Activated T-helper 1 cell treated with anti-CD3 and anti-CD28 coated beads, Interleukin-2, amount 50 U/mL, for 16 hours (primary cell): ENCODE results near the gene MARCHF3.
"Not testable (repeated sequence)": the region's sequence is repeated elsewhere in the genome, so short reads cannot be mapped to it uniquely, and the experiment has no call there.

Source experiments
- DNase-seq, 2 donors: peaks; one replicate each; pipeline ENCODE4 v3.0.0-alpha.2; 2020; ENCODE audit warnings: low read depth in 1 of 2, low spot score in 1 of 2

MARCHF3 gene

DNA sequence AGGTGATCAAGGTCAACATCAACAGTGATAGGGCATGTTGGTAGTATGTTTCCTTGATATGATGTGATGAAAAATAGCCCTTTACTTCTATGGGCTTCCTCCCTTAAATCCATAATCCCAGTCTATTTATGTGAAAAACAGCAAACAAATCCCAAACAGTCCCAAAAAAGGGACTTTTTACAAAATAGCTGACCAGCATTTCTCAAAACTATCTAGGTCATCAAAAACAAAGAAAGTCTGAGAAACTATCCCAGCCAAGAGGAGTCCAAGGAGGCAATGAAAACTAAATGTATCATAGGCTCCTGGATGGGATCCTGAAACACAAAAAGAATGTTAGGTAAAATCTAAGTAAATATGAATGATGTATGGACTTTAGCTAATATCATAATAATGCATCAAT, 71.2 kb downstream of the MARCHF3 start:
- DNase-seq: no peak

DNA sequence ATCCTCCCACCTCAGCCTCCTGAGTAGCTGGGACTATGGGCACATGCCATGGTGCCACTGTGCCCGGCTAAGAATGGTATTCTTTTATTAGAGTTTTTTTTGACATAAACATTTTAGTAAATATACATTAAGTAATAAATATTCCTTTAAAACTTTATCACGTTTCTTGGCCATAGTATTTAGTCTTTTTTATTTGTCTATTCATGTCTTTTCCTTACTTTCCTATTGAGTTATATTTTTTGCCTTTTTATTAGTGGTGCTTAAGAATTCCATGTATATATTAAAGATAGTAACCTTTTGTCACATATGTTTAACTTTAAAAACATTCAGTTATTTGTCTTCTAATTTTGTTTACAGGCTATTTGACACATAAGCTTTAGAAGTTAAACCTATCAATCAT, 73.4 kb downstream of the MARCHF3 start:
- DNase-seq: no peak

GRCh38 chr5:126954981-126955380, 75.4 kb downstream of the MARCHF3 start:
- DNase-seq: no peak

DNA sequence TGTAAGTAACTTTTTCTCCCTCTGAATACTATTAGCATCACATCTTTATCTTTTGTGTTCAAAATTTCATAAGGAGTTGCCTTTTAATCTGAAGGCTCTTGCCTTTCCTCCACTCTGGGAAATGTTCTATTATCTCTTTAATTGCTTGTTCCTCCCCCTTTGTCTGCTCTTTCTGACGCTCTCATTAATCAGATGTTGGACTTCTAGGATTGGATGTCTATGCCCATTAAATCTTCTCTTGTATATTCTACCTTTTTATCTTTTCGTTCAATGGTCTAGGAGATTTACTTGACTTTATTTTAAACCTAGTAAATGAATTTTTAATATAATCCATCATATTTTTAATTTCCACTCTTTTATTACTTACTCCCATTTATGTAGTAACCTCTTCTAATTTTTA, 76.7 kb downstream of the MARCHF3 start:
- DNase-seq: no peak

DNA sequence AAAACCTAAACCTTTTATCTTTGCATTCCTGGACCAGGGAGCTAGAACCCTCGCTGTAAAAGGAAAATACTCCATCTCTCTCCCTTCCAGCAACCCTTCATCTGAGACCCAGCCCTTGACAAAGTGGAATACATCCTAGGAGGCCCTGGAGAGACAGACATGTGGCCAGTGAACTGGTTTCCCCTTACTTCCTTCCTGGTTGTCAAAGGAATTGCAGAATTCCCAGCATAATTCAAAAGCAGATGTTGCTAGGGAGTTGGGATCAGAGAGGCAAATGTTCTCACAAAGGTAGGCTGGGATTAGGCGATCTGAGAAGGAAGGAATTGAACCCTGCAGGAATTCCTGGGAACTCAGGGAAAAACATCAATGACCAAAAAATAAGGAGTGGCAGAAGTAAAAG, 80.9 kb downstream of the MARCHF3 start:
- no peak for DNase-seq

GRCh38 chr5:126948453-126948852, 81.9 kb downstream of the MARCHF3 start:
- DNase-seq: no peak

GRCh38 chr5:126948011-126948355, 82.4 kb downstream of the MARCHF3 start:
- no peak for DNase-seq

DNA sequence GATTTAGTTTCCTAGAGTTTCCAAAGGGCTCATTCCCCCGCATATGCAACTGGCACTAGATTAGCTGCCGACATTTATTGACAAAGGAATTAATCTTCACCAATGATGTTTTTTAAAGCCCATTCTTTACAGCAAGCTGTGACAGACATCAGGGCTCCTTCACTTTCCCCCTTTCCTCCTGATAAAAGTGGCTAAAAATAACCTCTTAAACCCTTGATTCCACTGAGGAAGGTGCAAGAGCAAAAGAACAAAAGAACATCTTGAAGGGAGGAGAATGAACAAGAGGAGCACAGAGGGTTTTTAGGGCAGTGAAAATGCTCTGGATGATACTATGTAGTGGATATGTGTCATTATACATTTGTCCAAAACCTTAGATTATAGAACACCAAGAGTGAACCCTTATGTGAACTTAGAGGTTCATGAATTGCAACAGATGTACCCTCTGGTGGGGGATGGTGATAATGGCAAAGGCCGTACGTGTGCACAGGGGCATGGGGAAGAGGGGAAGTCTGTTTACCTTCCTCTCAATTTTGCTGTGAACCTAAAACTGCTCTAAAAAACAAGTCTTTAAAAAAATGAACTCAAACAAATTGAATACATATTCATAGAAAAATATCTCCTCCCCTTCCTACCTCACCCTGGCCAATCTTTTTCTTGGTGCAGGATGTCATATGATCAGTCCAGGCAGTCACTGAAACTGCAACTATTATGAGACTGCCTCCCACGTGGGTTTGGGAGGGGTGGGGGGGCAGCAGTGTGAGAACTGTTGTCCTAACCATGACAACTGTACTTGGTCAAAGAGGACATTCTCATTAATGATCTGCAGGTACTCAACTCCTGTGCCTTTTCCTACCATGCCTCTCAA, 83.0 kb downstream of the MARCHF3 start:
- no peak for DNase-seq

DNA sequence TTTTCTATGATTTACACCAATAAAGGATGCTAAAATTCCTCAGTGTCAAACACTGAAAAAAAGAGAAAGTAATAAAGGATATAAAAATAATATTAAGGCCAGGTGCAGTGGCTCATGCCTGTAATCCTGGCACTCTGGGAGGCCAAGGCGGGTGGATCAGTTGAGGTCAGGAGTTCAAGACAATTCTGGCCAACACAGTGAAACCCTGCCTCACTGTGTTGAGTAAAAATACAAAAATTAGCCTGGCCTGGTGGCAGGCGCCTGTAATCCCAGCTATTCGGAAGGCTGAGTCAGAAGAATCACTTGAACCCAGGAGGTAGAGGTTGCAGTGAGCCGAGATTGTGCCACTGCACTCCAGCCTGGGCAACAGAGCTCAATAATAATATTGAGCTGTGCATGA, 87.5 kb downstream of the MARCHF3 start:
- not testable (repeated sequence) for DNase-seq

DNA sequence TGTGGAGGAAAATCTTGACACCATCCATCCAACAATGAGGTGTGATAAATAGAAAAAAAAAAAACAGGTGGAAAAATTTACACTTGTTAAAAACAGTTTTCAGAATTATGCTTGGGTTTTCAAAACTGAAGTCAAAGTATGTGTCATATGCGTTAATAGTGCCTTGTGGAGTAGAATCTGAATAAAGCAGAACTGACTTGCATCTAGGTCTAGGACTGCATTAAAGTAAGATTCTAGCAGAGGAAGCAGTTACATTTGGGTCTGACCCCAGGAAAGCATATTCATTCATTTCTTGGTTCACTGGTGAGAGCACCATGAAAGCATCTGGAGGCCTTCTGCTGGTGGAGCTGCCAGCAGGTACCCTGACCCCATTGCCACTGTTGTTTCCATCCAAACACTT, 89.0 kb downstream of the MARCHF3 start:
- no peak for DNase-seq

- no peak for DNase-seq
Measured at GRCh38 chr5:126939887-126940286, 90.5 kb downstream of the MARCHF3 start.

DNA sequence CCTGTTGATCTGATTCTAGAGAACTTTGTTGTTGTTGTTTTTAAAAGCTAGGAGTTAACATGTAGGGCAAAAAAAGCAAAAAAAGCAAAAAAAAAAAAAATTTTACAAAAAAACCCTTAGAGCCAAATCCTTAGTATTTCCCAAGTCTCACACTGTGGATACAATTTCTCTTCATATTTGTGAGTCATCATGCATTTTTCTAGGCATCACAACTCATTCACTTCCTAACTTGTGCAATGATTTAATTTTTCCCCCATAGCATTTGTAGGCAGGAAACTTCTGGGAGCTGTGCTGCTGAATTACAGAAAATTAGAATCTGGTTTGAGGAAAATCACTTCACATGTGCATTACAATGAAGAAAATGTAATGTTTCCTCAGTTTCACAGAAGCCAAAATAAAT, 91.9 kb downstream of the MARCHF3 start:
- no peak for DNase-seq

DNA sequence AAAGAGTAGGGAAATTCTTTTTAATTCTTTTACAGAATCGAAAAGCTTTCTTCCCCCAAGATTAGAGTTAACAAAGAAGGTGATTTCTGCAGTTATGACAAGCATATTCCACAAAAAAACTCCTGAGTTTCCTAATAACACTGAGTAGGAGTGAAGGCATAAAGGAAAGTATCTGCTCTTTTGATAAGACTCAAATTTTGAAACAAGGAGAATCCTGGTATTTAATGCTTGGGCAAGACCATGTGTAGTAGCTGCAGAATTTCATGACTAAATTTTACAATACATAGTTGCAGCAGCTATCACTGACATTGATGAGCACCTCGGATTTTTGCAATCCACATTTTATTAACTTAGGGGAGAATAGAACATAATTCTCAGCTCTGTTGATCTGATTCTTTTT, 92.6 kb downstream of the MARCHF3 start:
- no peak for DNase-seq

GRCh38 chr5:126936775-126937418, 93.5 kb downstream of the MARCHF3 start:
- no peak for DNase-seq

DNA sequence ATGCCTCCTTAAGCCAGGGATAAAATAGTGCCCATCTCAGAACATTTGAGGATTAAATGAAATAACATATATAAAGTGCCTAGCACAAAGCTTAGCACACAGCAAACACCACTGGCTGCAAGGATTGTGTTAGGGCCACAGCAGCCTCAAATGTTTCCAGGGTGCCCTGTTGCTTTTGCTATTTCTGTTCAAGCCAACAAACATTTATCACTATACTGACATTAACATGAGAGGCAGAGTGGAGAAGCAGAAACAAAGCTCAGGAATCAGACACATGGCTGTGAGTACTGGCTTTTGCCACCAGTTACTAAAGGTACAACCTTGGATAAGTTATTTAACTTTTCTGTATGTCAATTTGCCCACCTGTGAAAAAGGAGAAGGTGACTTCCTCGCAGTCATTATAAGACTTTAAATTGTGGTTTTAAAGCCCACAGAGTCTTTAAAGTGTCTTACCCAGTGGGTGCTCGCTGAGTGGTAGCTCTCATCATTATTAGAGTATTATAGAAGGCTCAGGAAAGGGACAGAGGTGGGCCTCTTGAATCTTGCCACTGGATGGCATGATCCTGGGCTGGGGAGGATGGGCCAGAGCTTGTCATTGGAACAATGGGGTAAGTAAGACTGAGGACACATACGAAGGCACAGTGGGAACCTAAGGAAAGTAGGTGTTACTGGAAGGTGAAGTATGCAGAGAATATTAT, 98.2 kb downstream of the MARCHF3 start:
- no peak for DNase-seq

DNA sequence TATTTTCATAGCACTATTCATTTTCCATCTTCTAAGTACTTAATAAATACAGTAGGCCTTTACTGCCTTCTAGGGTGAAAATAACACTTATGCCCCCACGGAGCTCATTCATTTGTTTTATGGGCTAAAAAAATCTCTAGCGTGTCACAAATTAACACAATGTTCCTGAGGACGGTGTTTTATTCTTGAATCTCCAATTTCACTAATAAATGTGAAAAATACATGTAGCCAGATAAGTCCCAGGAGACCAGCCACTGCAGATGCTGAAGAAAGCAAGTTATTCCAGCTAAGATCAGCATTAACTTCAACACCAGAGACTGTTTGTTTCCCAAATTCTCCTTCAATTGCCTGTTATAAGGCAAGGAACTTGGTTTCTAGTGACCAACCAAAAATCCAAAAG, 102.3 kb downstream of the MARCHF3 start:
- no peak for DNase-seq

DNA sequence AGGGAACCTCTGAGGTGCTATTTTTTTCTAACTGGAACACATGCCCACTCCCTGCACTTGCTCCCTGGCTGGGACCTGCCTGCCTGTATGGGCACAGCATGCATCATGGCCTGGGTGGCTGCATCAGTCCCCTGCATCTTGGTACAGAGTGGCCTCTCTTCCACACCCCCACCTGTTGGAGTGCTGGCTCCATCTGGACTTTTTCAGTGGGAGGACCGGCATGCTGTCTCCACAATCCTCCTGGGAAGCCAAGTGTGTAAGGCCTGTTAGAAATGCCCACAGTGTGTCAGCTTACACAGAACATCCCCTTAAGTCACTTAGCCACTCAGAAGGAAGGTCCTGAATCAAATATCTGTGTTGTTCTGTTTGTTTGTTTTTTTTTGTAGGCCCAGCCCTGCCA, 102.9 kb downstream of the MARCHF3 start:
- DNase-seq: no peak

DNA sequence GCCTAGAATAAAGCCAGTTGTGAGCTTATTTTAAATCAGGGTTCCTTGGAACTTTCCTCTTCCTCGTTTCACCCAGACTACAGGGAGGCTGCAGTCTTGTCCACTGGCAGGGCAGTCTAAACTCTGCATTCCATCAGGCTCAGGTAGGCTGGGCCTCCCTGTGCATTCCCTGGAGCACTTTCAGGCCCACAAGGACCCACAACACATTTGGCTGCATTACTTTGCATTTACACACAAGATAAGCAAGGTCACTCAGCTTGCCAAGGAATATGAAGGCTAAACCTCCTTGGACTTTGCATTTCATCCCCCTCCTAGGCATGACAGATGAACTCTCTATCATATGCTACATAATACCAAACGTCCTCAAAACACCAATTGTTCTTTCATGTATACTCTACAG, 104.2 kb downstream of the MARCHF3 start:
- DNase-seq: no peak

- no peak for DNase-seq
Measured at GRCh38 chr5:126925482-126925881, 104.9 kb downstream of the MARCHF3 start.

DNA sequence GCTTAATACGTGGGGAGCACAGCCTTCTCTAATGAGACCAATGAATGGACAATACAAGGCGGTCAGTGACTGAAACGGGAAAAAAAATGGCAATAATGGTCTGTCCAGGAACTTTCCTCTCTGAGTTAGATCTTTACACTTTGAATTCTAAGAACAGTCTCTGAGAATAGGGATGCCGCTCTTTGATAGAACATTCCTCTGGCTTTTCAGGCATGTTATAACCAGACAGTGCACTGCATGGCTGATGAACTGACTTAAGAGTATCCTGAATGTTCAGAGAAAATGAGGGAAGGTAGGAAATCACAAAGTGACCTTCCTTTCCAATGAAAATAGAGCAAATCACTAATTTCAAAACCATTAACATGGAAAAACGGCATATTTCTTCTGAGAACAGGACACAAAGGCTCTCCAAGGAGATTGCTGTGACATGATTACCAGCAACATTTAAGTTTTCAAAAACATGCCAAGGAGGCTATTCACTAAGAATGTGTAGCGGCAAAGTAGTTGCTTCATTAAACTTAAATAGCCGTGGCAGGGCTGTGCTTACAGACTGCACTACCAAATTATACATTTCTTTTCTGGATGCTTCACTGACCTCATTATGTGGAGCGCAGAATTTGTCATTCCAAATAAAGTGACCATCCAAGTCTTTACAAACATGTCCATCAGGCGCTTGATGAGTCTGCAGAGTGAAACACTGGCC, 105.9 kb downstream of the MARCHF3 start:
- no peak for DNase-seq

- DNase-seq: no peak
Measured at GRCh38 chr5:126921241-126922091, 108.9 kb downstream of the MARCHF3 start.
